Caco-2 (cell line): ENCODE results near the gene MAFF. TPM values are rescaled to one million over a fixed set of nuclear protein-coding genes. Genes with fewer than 3 reads are reported as not detected.

Source experiments
- BruUV-seq: library from RNA; stranded (reverse); fragments of 400-500 nt; replicated peaks from 2 replicates; lab custom pipeline; 2021; lab: Mats Ljungman, UMichigan
- CTCF ChIA-PET: fragments of 300-600 bp; sonication (Branson Sonifier 250); formaldehyde crosslinking; loops from one replicate; lab custom pipeline; 2022; ENCODE audit warnings: antibody characterized with exemption; lab: Charles Lee
- POLR2A ChIA-PET: fragments of 300-600 bp; sonication (Branson Sonifier 250); formaldehyde crosslinking; loops from one replicate; lab custom pipeline; 2022; ENCODE audit warnings: antibody characterized with exemption; lab: Charles Lee
- DNase-seq, 2 experiments: peaks; one replicate each; pipeline versions ENCODE4 v3.0.0 to v3.0.0-alpha.2; 2020 to 2022
- H3K27me3 ChIP-seq: replicated peaks from 2 replicates; pipeline ENCODE4 v1.6.0; 2011; ENCODE audit warnings: low read length; ENCODE audit not compliant: control insufficient read depth, insufficient read depth
- H3K36me3 ChIP-seq: 2 replicates; pipeline ENCODE4 v1.5.1; 2011; ENCODE audit warnings: low read length; ENCODE audit not compliant: control insufficient read depth, insufficient read depth
- H3K4me1 ChIP-seq: fragments of 250-450 bp; sonication (Bioruptor Pico); 2 replicates; pipeline ENCODE4 v1.5.1; 2020; ENCODE audit warnings: mild to moderate bottlenecking
- H3K4me3 ChIP-seq: 2 replicates; pipeline ENCODE4 v1.5.1; 2011; ENCODE audit warnings: low read depth, mild to moderate bottlenecking, control low read depth, low read length
- H3K9me3 ChIP-seq: fragments of 250-450 bp; sonication (Bioruptor Pico); 2 replicates; pipeline ENCODE4 v1.5.1; 2020; ENCODE audit warnings: mild to moderate bottlenecking, moderate library complexity
- H3K27ac Mint-ChIP-seq: one replicate; pipeline ENCODE4 v1.8.0; 2022; ENCODE audit warnings: mixed read lengths; ENCODE audit not compliant: unreplicated experiment
- H3K27me3 Mint-ChIP-seq: one replicate; pipeline ENCODE4 v1.8.0; 2022; ENCODE audit warnings: mixed read lengths; ENCODE audit not compliant: insufficient read depth, unreplicated experiment
- H3K36me3 Mint-ChIP-seq: one replicate; pipeline ENCODE4 v1.8.0; 2022; ENCODE audit warnings: mild to moderate bottlenecking, mixed read lengths; ENCODE audit not compliant: insufficient read depth, unreplicated experiment
- H3K4me1 Mint-ChIP-seq: one replicate; pipeline ENCODE4 v1.8.0; 2022; ENCODE audit warnings: low read depth, mixed read lengths; ENCODE audit not compliant: unreplicated experiment
- H3K4me3 Mint-ChIP-seq: one replicate; pipeline ENCODE4 v1.8.0; 2022; ENCODE audit warnings: mild to moderate bottlenecking, moderate library complexity, mixed read lengths; ENCODE audit not compliant: unreplicated experiment
- H3K9me3 Mint-ChIP-seq: one replicate; pipeline ENCODE4 v1.8.0; 2022; ENCODE audit warnings: mixed read lengths; ENCODE audit not compliant: unreplicated experiment
- intact Hi-C: fragments of 100-400 bp; cut with micrococcal nuclease; formaldehyde crosslinking; loops from one replicate; pipeline ENCODE4 v1.10.0; 2022; ENCODE audit not compliant: unreplicated experiment
- total RNA-seq: library from RNA; stranded (reverse); gene quantifications from 2 replicates; pipeline ENCODE4 v1.2.3, GENCODE V29; 2022
- TF ChIP-seq, protein P1 (sequence below), 2 experiments: fragments of 200-600 bp in 1 of 2; IDR thresholded peaks; 1 replicate in 1 of 2; 2 replicates in 1 of 2; pipeline versions ENCODE4 v1.5.1 to v1.8.0; 2011 to 2022; ENCODE audit warnings: antibody characterized with exemption in 1 of 2, control low read depth in 1 of 2, inconsistent platforms in 1 of 2, low read depth in 1 of 2, low read length in 1 of 2, mild to moderate bottlenecking in 1 of 2, moderate library complexity in 1 of 2; ENCODE audit not compliant: insufficient read depth in 1 of 2, severe bottlenecking in 1 of 2, unreplicated experiment in 1 of 2

MAFF gene
- total RNA-seq, 1 experiment from 2014 or later: 6.8 TPM

GRCh38 chr22:38172832-38173640 is 28.8 kb upstream of the MAFF start:
- Histone ChIP-seq H3K4me3 (no peak overlapping the region), H3K27me3 (no peaks in the 10 kb centered on the region), H3K4me1 (peaks cover 11% of the 10 kb centered on the region), H3K9me3 (no peaks in the 10 kb centered on the region), H3K36me3 (no peaks in the 10 kb centered on the region)
- ChIA-PET CTCF (no interaction called here), POLR2A (no interaction called here)
- Mint-ChIP-seq H3K9me3 (no peaks in the 10 kb centered on the region), H3K36me3 (peaks cover 7% of the 10 kb centered on the region), H3K27ac (no peak overlapping the region), H3K27me3 (no peaks in the 10 kb centered on the region), H3K4me3 (no peak overlapping the region), H3K4me1 (no peaks in the 10 kb centered on the region)
- intact Hi-C loops: no loop called here
- BruUV-seq: no TSS peak
- TF ChIP-seq, protein P1, sequence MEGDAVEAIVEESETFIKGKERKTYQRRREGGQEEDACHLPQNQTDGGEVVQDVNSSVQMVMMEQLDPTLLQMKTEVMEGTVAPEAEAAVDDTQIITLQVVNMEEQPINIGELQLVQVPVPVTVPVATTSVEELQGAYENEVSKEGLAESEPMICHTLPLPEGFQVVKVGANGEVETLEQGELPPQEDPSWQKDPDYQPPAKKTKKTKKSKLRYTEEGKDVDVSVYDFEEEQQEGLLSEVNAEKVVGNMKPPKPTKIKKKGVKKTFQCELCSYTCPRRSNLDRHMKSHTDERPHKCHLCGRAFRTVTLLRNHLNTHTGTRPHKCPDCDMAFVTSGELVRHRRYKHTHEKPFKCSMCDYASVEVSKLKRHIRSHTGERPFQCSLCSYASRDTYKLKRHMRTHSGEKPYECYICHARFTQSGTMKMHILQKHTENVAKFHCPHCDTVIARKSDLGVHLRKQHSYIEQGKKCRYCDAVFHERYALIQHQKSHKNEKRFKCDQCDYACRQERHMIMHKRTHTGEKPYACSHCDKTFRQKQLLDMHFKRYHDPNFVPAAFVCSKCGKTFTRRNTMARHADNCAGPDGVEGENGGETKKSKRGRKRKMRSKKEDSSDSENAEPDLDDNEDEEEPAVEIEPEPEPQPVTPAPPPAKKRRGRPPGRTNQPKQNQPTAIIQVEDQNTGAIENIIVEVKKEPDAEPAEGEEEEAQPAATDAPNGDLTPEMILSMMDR (IDR thresholded peaks at IDR 0.05; ENCODE audit: insufficient read depth in 1 of 2, low read depth in 1 of 2, low read length in 1 of 2, severe bottlenecking in 1 of 2, unreplicated experiment in 1 of 2): no peak
- no peak for DNase-seq

- intact Hi-C loops: no loop called here
- Mint-ChIP-seq H3K4me1 (peaks cover under 1% of the 10 kb centered on the region), H3K27ac (no peak overlapping the region), H3K9me3 (no peaks in the 10 kb centered on the region), H3K27me3 (no peaks in the 10 kb centered on the region), H3K4me3 (no peak overlapping the region), H3K36me3 (peaks cover 8% of the 10 kb centered on the region)
- no peak for DNase-seq
- Histone ChIP-seq H3K4me3 (no peak overlapping the region), H3K36me3 (no peaks in the 10 kb centered on the region), H3K9me3 (no peaks in the 10 kb centered on the region), H3K27me3 (no peaks in the 10 kb centered on the region), H3K4me1 (peaks cover 16% of the 10 kb centered on the region)
- TF ChIP-seq, protein P1 (IDR thresholded peaks at IDR 0.05; ENCODE audit: insufficient read depth in 1 of 2, low read depth in 1 of 2, low read length in 1 of 2, severe bottlenecking in 1 of 2, unreplicated experiment in 1 of 2): no peak
- CTCF ChIA-PET: no interaction called here
- POLR2A ChIA-PET: no interaction called here
- no TSS peak for BruUV-seq
Measured at GRCh38 chr22:38173641-38173906, 28.2 kb upstream of the MAFF start.

DNA sequence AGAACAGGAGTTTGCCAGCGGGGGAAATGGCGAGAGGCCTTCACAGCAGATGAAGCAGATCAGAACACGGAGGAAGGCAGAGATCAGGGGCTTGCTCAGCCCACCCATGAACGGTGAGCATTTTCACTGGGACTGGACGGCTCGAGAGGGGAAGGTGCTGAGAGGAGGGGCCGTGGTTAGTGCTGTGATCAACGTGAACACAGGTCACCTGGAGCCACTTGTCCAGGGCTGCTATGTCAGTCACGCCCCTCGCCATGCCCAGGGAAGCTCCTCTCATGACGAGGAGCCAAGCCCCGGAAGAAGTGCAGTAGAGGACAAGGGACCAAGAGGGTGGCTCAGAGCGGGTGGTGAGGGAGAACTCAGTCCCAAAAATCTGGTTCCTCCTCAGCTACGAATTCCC is 27.2 kb upstream of the MAFF start:
- Histone ChIP-seq H3K4me3 (no peak overlapping the region), H3K36me3 (no peaks in the 10 kb centered on the region), H3K9me3 (no peaks in the 10 kb centered on the region), H3K4me1 (peaks cover 27% of the 10 kb centered on the region), H3K27me3 (no peaks in the 10 kb centered on the region)
- H3K4me1 Mint-ChIP-seq: peaks cover 8% of the 10 kb centered on the region
- H3K9me3 Mint-ChIP-seq: no peaks in the 10 kb centered on the region
- TF ChIP-seq, protein P1 (IDR thresholded peaks at IDR 0.05; ENCODE audit: insufficient read depth in 1 of 2, low read depth in 1 of 2, low read length in 1 of 2, severe bottlenecking in 1 of 2, unreplicated experiment in 1 of 2): no peak
- ChIA-PET CTCF (no interaction called here), POLR2A (no interaction called here)
- no peak overlapping the region for H3K4me3 Mint-ChIP-seq
- H3K36me3 Mint-ChIP-seq: peaks cover 15% of the 10 kb centered on the region
- H3K27ac Mint-ChIP-seq: no peak overlapping the region
- BruUV-seq: no TSS peak
- no peak for DNase-seq
- H3K27me3 Mint-ChIP-seq: no peaks in the 10 kb centered on the region
- intact Hi-C loops: no loop called here
